NCI-H2196 (cell line): Measurements from ENCODE around the gene CACNA2D3.

ENCODE experiments used
- DNase-seq: peaks from one replicate; lab custom pipeline; 2025; ENCODE audit not compliant: unreplicated experiment; lab: John Stamatoyannopoulos, UW

The CACNA2D3 gene

DNA sequence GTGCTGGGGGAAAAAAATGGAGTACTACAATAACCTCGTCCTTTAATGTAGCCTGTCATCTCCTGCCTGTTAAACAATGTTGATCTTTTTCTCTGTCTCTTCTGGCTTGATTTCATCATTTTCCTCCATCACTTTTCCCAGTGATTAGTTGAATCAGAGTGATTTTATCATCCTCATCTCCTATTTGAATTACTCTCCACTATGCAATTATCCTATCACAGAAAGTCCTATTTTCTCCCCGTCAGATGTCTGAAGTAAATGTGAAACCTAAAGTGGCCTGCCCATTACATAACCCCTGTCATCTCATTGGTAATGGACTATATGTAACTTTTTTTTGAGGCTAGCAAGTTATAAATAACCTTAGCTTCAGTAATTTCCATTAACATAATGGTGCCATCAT, 201.8 kb downstream of the CACNA2D3 start:
- DNase-seq, result no peak

DNA sequence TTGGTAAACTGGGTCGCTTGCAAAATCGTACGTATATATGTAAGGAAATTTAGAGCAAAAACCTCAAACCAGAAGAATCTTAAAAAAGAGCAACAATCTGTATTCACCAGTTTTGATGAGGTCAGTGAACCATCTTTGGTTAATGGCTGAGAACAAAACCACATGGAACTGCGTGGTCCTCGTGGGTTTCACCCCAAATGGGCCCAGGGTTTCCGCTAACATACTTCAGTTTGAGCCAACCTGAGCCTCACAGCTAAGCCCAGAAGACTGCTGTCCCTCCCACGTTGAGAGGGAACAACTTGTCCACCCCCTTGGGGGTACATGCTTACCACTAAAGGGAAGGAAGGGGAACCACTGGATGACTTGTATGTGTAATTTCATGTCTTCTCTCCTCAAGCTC, 204.6 kb downstream of the CACNA2D3 start:
- DNase-seq, result no peak

DNA sequence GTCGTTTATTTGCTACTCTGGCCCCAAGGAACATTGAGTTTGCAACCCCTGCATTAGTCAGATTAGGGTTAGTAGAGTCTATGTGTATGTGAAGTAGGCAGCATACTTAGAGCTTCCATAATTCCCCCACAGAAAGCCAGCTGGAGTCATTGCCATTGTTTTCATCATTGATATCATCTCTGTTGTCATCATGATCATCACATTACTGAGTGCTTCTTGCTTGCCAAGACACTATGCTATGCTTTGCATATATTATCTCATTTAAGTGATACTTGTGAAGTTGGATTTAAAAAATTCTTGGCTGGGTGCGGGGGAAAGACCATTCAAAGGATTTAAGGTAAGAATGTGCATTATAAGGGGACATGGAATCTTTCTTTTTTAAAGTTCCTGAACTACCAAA, 209.0 kb downstream of the CACNA2D3 start:
- DNase-seq, result no peak

GRCh38 chr3:54337846-54338245, 215.5 kb downstream of the CACNA2D3 start:
- no peak for DNase-seq

- DNase-seq, result no peak
These were observed 217.3 kb downstream of the CACNA2D3 start for GRCh38 chr3:54339608-54340007.

DNA sequence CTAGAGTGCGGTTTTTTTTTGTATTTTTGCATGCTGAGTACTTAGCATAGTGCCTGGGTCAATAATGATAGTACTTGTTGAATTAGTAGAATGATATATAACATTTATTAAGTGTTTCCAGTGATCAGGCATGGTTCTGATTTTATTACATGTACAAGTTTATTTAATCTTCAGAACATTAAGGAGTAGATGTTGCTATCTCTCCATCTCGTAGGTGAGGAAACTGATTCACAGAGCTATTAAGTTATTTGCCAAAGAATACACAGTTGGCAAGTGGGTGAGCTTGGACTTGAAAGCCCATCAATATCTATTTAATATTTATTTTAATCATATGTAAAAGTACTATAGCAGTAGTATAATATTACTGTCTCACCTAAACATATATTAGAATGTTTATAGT, 219.5 kb downstream of the CACNA2D3 start:
- DNase-seq, result no peak

DNA sequence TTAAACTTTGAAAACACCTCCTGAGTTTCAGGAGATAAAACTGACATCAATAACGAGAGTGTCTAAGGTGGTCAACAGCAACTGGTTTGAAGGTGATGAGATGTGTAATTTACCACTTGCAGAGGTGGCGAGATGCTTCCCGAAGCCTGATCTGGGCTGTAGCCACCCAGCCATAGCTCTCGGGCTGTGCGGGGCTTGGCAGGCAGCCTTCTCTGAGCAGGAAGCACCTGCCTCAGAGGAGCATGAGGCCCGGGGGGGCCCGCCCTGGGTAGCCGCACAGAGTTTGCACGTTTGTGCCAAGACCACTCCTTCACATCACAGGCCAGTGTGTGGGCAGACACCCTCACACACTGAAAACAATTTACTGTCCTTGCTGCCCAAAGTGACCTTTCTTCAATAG, 220.3 kb downstream of the CACNA2D3 start:
- peak; percentile 54 for DNase-seq

- no peak for DNase-seq
These were observed 221.1 kb downstream of the CACNA2D3 start for GRCh38 chr3:54343495-54343894.

- no peak for DNase-seq
These were observed 222.4 kb downstream of the CACNA2D3 start for GRCh38 chr3:54344601-54345231.

GRCh38 chr3:54345847-54346375, 223.6 kb downstream of the CACNA2D3 start:
- DNase-seq, result no peak

DNA sequence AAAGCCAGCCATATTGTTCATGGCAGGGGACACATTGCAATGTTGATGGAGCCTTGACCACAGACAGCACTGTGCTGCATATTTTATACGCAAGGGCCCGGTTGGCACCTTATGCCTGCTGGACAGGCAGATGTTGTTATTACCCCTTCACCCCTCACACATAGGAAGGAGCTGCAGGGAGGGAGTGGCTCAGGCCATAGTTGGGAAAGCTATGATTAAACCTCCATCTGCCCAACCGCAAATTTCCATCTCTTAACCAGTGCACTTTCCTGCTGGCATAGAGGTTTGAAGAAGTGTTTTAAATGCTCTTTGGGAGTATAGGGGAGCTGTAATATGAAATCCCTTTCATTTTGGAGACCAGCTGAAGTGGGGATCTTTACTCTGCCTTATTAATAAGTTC, 224.7 kb downstream of the CACNA2D3 start:
- DNase-seq, result no peak

DNA sequence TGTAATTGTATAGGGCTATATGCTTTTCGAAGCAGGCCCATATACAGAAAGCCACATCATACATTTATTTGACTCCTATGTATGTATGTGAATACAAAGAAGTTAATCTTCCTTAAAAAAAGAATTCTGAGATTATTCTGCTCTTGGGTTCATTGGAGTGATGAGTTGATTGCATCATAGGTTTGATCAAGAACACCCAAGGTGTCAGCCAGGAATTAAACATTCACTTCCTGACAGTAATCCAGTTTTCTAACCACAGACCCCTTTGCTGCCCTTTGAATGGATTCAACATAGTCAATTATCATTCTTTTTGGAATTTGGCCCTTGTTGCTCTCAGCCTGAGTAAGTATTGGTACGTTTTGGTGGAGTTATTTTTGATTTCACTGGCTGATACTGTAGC, 225.6 kb downstream of the CACNA2D3 start:
- no peak for DNase-seq

GRCh38 chr3:54349231-54349652, 226.9 kb downstream of the CACNA2D3 start:
- no peak for DNase-seq

GRCh38 chr3:54349691-54350090, 227.3 kb downstream of the CACNA2D3 start:
- DNase-seq, result no peak

- no peak for DNase-seq
These were observed 231.2 kb downstream of the CACNA2D3 start for GRCh38 chr3:54353546-54353945.

DNA sequence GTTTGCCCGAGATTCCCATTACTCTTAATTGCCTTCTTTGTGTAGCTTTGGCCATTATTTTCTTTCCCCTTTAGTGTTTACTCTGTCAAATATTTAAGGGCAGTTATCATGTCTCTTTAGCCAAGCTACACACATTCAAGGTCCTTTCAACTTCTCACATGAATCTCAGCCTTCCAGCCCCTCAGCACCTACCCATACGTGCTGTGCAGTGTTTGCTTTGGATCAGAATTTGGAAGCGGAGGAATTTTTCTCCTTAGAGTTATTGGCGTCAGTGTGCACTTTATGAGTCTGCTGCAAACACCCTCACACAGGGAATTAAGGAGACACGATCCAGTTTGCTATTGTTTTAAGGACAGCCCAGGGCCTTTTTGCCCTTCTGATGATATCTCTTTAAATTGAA, 231.6 kb downstream of the CACNA2D3 start:
- no peak for DNase-seq

- no peak for DNase-seq
These were observed 233.4 kb downstream of the CACNA2D3 start for GRCh38 chr3:54355800-54356199.

GRCh38 chr3:54356261-54357045, 234.1 kb downstream of the CACNA2D3 start:
- no peak for DNase-seq

- no peak for DNase-seq
These were observed 234.9 kb downstream of the CACNA2D3 start for GRCh38 chr3:54357301-54357700.

DNA sequence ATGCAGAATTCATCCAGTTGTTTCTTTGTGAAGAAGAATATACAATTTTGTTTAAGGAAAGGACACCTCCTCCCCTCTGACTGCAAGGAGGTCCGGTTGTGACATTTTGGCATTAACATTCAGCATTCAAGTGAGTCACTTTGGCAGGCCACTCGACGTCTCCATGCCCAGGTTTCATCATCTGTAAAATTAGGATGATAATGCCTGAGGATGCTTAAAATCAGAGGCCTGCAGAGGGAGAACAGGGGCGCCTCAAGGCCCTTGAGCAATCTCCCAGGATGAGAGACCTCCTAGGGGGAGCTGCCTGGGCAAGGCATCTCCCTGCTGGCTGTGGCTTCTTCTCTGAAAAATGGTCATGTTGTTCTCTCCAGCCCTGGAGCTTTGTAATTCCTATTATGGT, 236.0 kb downstream of the CACNA2D3 start:
- DNase-seq, result no peak

- DNase-seq, result peak; percentile 72
These were observed 236.8 kb downstream of the CACNA2D3 start for GRCh38 chr3:54358969-54359694.

DNA sequence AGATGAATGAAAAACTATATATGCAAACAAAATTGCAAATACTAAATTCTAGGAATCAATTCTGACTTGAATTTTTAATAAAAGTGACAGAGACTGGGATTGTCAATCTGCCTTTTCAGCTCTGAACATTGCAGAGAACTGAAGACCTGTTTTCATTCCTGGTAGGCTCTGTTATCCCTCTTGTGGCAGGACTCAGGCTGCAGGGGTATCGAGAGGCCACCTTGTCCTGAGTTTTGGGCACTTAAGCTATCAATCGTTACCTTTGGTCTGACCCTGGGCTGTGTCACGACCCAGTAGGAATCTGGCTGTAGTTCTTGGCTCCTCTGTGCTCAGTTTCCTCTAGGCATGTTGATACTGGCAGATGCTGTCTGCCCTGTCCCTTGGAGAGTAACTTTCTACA, 238.0 kb downstream of the CACNA2D3 start:
- no peak for DNase-seq
